GM19351 (cell line): Measurements from ENCODE around the gene SERGEF.
A peak's percentile ranks its signal among the peaks of the same experiment; 100 is the strongest.

Experiments used
- ATAC-seq: cut with Tn5 transposase; IDR thresholded peaks from one replicate; pipeline ENCODE4 v1.9.1; 2021; ENCODE audit warnings: mild to moderate bottlenecking, moderate library complexity; ENCODE audit not compliant: unreplicated experiment

Gene SERGEF

GRCh38 chr11:17760102-17761029 is 252.5 kb downstream of the SERGEF start:
- peak; percentile 63 for ATAC-seq

- no peak for ATAC-seq
These were observed 257.0 kb downstream of the SERGEF start for GRCh38 chr11:17755891-17756290.

GRCh38 chr11:17753641-17754040 is 259.2 kb downstream of the SERGEF start:
- no peak for ATAC-seq

- ATAC-seq, result no peak
These were observed 259.7 kb downstream of the SERGEF start for GRCh38 chr11:17753153-17753552.

GRCh38 chr11:17752144-17752543 is 260.7 kb downstream of the SERGEF start:
- ATAC-seq, result no peak

GRCh38 chr11:17751558-17751957 is 261.3 kb downstream of the SERGEF start:
- ATAC-seq, result no peak

GRCh38 chr11:17750801-17751165 is 262.1 kb downstream of the SERGEF start:
- ATAC-seq, result no peak

GRCh38 chr11:17750013-17750800 is 262.6 kb downstream of the SERGEF start:
- ATAC-seq, result no peak

- ATAC-seq, result no peak
These were observed 263.8 kb downstream of the SERGEF start for GRCh38 chr11:17748761-17749721.

- no peak for ATAC-seq
These were observed 264.8 kb downstream of the SERGEF start for GRCh38 chr11:17748044-17748443.

GRCh38 chr11:17747131-17747955 is 265.5 kb downstream of the SERGEF start:
- ATAC-seq, result no peak

GRCh38 chr11:17746096-17746495 is 266.8 kb downstream of the SERGEF start:
- no peak for ATAC-seq

GRCh38 chr11:17745023-17745772 is 267.6 kb downstream of the SERGEF start:
- ATAC-seq, result no peak

GRCh38 chr11:17744151-17744940 is 268.5 kb downstream of the SERGEF start:
- ATAC-seq, result no peak

- no peak for ATAC-seq
These were observed 269.1 kb downstream of the SERGEF start for GRCh38 chr11:17743808-17744119.

- ATAC-seq, result no peak
These were observed 269.6 kb downstream of the SERGEF start for GRCh38 chr11:17743026-17743807.

- no peak for ATAC-seq
These were observed 270.8 kb downstream of the SERGEF start for GRCh38 chr11:17742019-17742418.

- no peak for ATAC-seq
These were observed 271.4 kb downstream of the SERGEF start for GRCh38 chr11:17741487-17741886.
